Activated B cell treated with CpG ODN at 0.5 μM for 24 hours (primary cell): ENCODE results near the gene SH3RF2. TPM values are rescaled to one million over a fixed set of nuclear protein-coding genes. Genes with fewer than 3 reads are reported as not detected.

Source experiments
- ATAC-seq: fragments of 200-7000 bp; cut with Tn5 transposase; one replicate; pipeline ENCODE4 v1.10.0; 2021; ENCODE audit warnings: low read depth, mild to moderate bottlenecking, moderate library complexity
- CTCF ChIA-PET: fragments of 350-600 bp; sonication (Branson Sonifier 250); formaldehyde crosslinking; loops from one replicate; lab custom pipeline; 2021; ENCODE audit warnings: antibody characterized with exemption; lab: Charles Lee
- POLR2A ChIA-PET: fragments of 350-600 bp; sonication (Branson Sonifier 250); formaldehyde crosslinking; loops from one replicate; lab custom pipeline; 2021; ENCODE audit warnings: antibody characterized with exemption; lab: Charles Lee
- DNase-seq: peaks from one replicate; pipeline ENCODE4 v3.0.0; 2022
- H3K27ac Mint-ChIP-seq: one replicate; pipeline ENCODE4 v1.8.0; 2020; ENCODE audit warnings: mixed read lengths
- H3K27me3 Mint-ChIP-seq: one replicate; pipeline ENCODE4 v1.8.0; 2021; ENCODE audit warnings: mixed read lengths
- H3K36me3 Mint-ChIP-seq: one replicate; pipeline ENCODE4 v1.8.0; 2021; ENCODE audit warnings: low read depth, mixed read lengths
- H3K4me1 Mint-ChIP-seq: one replicate; pipeline ENCODE4 v1.8.0; 2021; ENCODE audit warnings: mixed read lengths
- H3K4me3 Mint-ChIP-seq: one replicate; pipeline ENCODE4 v1.8.0; 2020; ENCODE audit warnings: mild to moderate bottlenecking, mixed read lengths
- H3K9me3 Mint-ChIP-seq: one replicate; pipeline ENCODE4 v1.8.0; 2020; ENCODE audit warnings: mixed read lengths
- CTCF ChIP-seq: fragments of 200-600 bp; IDR thresholded peaks from one replicate; pipeline ENCODE4 v1.8.0; 2022; ENCODE audit warnings: antibody characterized with exemption, mild to moderate bottlenecking
- intact Hi-C: fragments of 100-400 bp; cut with micrococcal nuclease; formaldehyde crosslinking; loops from one replicate; pipeline ENCODE4 v1.15.1; 2024
- total RNA-seq: library from RNA; stranded (reverse); gene quantifications from 2 replicates; pipeline ENCODE4 v1.2.3, GENCODE V29; 2022

SH3RF2 gene
- total RNA-seq, 1 donor from 2014 or later = not detected

- TF ChIP-seq CTCF = no peak
- no peak overlapping the region for H3K4me3 Mint-ChIP-seq
- no peaks in the 10 kb centered on the region for H3K36me3 Mint-ChIP-seq
- no peak for DNase-seq
- no peak overlapping the region for H3K27ac Mint-ChIP-seq
- ChIA-PET POLR2A (no interaction called here), CTCF (no interaction called here)
- no peaks in the 10 kb centered on the region for H3K9me3 Mint-ChIP-seq
- intact Hi-C loops = no loop called here
- no peak for ATAC-seq
- no peaks in the 10 kb centered on the region for H3K4me1 Mint-ChIP-seq
- H3K27me3 Mint-ChIP-seq = peaks cover 13% of the 10 kb centered on the region
These were observed 6.4 kb downstream of the SH3RF2 start for GRCh38 chr5:145942749-145943148.

- Mint-ChIP-seq H3K4me3 (no peak overlapping the region), H3K36me3 (no peaks in the 10 kb centered on the region), H3K27ac (no peak overlapping the region), H3K27me3 (peaks cover 11% of the 10 kb centered on the region), H3K9me3 (no peaks in the 10 kb centered on the region), H3K4me1 (no peaks in the 10 kb centered on the region)
- POLR2A ChIA-PET = no interaction called here
- intact Hi-C loops = no loop called here
- no peak for ATAC-seq
- CTCF ChIA-PET = no interaction called here
- no peak for DNase-seq
- no peak for TF ChIP-seq CTCF
These were observed 7.3 kb downstream of the SH3RF2 start for GRCh38 chr5:145943674-145944121.

GRCh38 chr5:145944328-145944727 is 8.0 kb downstream of the SH3RF2 start:
- DNase-seq (no peak), ATAC-seq (no peak)
- Mint-ChIP-seq H3K36me3 (no peaks in the 10 kb centered on the region), H3K4me1 (no peaks in the 10 kb centered on the region), H3K4me3 (no peak overlapping the region), H3K27ac (no peak overlapping the region), H3K27me3 (peaks cover 11% of the 10 kb centered on the region), H3K9me3 (no peaks in the 10 kb centered on the region)
- intact Hi-C loops = no loop called here
- TF ChIP-seq CTCF = no peak
- ChIA-PET POLR2A (no interaction called here), CTCF (no interaction called here)

- H3K27me3 Mint-ChIP-seq = peaks cover 8% of the 10 kb centered on the region
- no peaks in the 10 kb centered on the region for H3K4me1 Mint-ChIP-seq
- no peaks in the 10 kb centered on the region for H3K9me3 Mint-ChIP-seq
- intact Hi-C loops = no loop called here
- no peak overlapping the region for H3K27ac Mint-ChIP-seq
- no peak for DNase-seq
- TF ChIP-seq CTCF = no peak
- CTCF ChIA-PET = no interaction called here
- no peak for ATAC-seq
- no peak overlapping the region for H3K4me3 Mint-ChIP-seq
- H3K36me3 Mint-ChIP-seq = no peaks in the 10 kb centered on the region
- POLR2A ChIA-PET = no interaction called here
These were observed 9.3 kb downstream of the SH3RF2 start for GRCh38 chr5:145945620-145946111.

GRCh38 chr5:145946112-145946861 is 9.9 kb downstream of the SH3RF2 start:
- H3K9me3 Mint-ChIP-seq = no peaks in the 10 kb centered on the region
- H3K4me1 Mint-ChIP-seq = no peaks in the 10 kb centered on the region
- ChIA-PET POLR2A (no interaction called here), CTCF (no interaction called here)
- no peak for ATAC-seq
- H3K36me3 Mint-ChIP-seq = no peaks in the 10 kb centered on the region
- H3K27me3 Mint-ChIP-seq = peaks cover 6% of the 10 kb centered on the region
- no peak for DNase-seq
- intact Hi-C loops = no loop called here
- H3K27ac Mint-ChIP-seq = no peak overlapping the region
- no peak overlapping the region for H3K4me3 Mint-ChIP-seq
- TF ChIP-seq CTCF = no peak
